Measurements from ENCODE around the gene TMEM62. TPM values are rescaled to one million over a fixed set of nuclear protein-coding genes. Genes with fewer than 3 reads are reported as not detected.

TMEM62 gene
- total and polyA plus RNA-seq, 2 of the 8 experiments (the other 6 are each of a cell fraction or from before 2014, with no cell fraction given), result 2.0 to 4.0 TPM

DNA sequence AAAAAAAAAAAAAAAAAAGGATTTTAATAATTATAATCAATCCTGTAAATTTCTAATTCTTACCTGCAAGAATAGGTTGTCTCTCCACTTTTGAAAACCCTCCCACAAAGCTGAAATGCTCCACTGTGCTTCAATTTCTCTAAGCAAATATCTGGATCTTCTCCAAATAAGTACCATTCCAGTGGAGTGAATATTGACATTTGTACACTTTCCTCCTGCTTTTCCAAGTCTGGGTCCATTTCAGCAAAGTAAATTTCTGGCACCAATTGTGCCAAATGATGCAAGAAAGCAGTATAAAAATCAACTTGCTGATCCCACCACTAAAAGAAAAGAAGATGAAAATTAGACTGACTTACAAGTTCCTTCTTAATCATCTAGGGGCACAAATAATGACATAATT, 47.5 kb upstream of the TMEM62 start (continued):
- TF ChIP-seq, protein P1, sequence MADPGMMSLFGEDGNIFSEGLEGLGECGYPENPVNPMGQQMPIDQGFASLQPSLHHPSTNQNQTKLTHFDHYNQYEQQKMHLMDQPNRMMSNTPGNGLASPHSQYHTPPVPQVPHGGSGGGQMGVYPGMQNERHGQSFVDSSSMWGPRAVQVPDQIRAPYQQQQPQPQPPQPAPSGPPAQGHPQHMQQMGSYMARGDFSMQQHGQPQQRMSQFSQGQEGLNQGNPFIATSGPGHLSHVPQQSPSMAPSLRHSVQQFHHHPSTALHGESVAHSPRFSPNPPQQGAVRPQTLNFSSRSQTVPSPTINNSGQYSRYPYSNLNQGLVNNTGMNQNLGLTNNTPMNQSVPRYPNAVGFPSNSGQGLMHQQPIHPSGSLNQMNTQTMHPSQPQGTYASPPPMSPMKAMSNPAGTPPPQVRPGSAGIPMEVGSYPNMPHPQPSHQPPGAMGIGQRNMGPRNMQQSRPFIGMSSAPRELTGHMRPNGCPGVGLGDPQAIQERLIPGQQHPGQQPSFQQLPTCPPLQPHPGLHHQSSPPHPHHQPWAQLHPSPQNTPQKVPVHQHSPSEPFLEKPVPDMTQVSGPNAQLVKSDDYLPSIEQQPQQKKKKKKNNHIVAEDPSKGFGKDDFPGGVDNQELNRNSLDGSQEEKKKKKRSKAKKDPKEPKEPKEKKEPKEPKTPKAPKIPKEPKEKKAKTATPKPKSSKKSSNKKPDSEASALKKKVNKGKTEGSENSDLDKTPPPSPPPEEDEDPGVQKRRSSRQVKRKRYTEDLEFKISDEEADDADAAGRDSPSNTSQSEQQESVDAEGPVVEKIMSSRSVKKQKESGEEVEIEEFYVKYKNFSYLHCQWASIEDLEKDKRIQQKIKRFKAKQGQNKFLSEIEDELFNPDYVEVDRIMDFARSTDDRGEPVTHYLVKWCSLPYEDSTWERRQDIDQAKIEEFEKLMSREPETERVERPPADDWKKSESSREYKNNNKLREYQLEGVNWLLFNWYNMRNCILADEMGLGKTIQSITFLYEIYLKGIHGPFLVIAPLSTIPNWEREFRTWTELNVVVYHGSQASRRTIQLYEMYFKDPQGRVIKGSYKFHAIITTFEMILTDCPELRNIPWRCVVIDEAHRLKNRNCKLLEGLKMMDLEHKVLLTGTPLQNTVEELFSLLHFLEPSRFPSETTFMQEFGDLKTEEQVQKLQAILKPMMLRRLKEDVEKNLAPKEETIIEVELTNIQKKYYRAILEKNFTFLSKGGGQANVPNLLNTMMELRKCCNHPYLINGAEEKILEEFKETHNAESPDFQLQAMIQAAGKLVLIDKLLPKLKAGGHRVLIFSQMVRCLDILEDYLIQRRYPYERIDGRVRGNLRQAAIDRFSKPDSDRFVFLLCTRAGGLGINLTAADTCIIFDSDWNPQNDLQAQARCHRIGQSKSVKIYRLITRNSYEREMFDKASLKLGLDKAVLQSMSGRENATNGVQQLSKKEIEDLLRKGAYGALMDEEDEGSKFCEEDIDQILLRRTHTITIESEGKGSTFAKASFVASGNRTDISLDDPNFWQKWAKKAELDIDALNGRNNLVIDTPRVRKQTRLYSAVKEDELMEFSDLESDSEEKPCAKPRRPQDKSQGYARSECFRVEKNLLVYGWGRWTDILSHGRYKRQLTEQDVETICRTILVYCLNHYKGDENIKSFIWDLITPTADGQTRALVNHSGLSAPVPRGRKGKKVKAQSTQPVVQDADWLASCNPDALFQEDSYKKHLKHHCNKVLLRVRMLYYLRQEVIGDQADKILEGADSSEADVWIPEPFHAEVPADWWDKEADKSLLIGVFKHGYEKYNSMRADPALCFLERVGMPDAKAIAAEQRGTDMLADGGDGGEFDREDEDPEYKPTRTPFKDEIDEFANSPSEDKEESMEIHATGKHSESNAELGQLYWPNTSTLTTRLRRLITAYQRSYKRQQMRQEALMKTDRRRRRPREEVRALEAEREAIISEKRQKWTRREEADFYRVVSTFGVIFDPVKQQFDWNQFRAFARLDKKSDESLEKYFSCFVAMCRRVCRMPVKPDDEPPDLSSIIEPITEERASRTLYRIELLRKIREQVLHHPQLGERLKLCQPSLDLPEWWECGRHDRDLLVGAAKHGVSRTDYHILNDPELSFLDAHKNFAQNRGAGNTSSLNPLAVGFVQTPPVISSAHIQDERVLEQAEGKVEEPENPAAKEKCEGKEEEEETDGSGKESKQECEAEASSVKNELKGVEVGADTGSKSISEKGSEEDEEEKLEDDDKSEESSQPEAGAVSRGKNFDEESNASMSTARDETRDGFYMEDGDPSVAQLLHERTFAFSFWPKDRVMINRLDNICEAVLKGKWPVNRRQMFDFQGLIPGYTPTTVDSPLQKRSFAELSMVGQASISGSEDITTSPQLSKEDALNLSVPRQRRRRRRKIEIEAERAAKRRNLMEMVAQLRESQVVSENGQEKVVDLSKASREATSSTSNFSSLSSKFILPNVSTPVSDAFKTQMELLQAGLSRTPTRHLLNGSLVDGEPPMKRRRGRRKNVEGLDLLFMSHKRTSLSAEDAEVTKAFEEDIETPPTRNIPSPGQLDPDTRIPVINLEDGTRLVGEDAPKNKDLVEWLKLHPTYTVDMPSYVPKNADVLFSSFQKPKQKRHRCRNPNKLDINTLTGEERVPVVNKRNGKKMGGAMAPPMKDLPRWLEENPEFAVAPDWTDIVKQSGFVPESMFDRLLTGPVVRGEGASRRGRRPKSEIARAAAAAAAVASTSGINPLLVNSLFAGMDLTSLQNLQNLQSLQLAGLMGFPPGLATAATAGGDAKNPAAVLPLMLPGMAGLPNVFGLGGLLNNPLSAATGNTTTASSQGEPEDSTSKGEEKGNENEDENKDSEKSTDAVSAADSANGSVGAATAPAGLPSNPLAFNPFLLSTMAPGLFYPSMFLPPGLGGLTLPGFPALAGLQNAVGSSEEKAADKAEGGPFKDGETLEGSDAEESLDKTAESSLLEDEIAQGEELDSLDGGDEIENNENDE (IDR thresholded peaks at IDR 0.05; ENCODE audit: insufficient replicate concordance, low read length), result no peak
- no peak for TF ChIP-seq SP4 (IDR thresholded peaks at IDR 0.05; ENCODE audit: low read length)
- no peak for TF ChIP-seq CBX5 (IDR thresholded peaks at IDR 0.05; ENCODE audit: low read depth, low read length)
- TF ChIP-seq POU5F1 (IDR thresholded peaks at IDR 0.05; ENCODE audit: low read depth, low read length), result no peak
- TF ChIP-seq, protein P2, sequence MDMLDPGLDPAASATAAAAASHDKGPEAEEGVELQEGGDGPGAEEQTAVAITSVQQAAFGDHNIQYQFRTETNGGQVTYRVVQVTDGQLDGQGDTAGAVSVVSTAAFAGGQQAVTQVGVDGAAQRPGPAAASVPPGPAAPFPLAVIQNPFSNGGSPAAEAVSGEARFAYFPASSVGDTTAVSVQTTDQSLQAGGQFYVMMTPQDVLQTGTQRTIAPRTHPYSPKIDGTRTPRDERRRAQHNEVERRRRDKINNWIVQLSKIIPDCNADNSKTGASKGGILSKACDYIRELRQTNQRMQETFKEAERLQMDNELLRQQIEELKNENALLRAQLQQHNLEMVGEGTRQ (IDR thresholded peaks at IDR 0.05; ENCODE audit: low read length), result no peak
- TF ChIP-seq POLR2A (IDR thresholded peaks at IDR 0.05; ENCODE audit: control extremely low read depth in 1 of 2, low read depth in 2 of 2, low read length in 2 of 2), result no peak
- TF ChIP-seq SIRT6 (IDR thresholded peaks at IDR 0.05; ENCODE audit: low read length), result no peak
- no peak for TF ChIP-seq TCF12 (IDR thresholded peaks at IDR 0.05; ENCODE audit: low read depth, low read length)
- no peak for TF ChIP-seq HDAC6 (IDR thresholded peaks at IDR 0.05; ENCODE audit: low read depth, low read length)
- TF ChIP-seq CHD2 (IDR thresholded peaks at IDR 0.05; ENCODE audit: low read length), result no peak
